ENCODE measurements around the gene ZNF503.

ZNF503 gene

DNA sequence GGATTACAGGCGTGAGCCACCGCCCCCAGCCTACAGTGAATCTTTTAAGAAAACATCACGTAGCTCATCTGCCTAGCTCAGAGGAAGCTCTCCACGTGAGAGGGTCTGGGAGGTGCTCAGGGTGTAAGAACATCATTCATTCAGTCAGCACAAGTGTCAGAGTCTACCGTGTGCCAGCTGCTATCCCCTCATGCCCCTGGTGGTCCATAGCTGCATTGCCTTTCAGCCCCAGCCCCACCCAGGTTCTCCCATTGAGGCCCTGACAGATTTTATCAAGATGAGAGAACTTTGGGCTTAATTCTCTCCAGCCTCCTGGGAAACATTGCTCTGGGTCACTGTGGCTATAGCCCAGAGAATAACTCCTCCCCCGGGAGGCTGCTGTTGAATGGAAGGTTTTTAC lies 45.1 kb downstream of the ZNF503 start:
- no peak for DNase-seq (ENCODE audit: low read depth)
- H3K4me3 ChIP-seq (ENCODE audit: control insufficient read depth, low read depth, low read length): no peak overlapping the region
- TF ChIP-seq, protein P1, sequence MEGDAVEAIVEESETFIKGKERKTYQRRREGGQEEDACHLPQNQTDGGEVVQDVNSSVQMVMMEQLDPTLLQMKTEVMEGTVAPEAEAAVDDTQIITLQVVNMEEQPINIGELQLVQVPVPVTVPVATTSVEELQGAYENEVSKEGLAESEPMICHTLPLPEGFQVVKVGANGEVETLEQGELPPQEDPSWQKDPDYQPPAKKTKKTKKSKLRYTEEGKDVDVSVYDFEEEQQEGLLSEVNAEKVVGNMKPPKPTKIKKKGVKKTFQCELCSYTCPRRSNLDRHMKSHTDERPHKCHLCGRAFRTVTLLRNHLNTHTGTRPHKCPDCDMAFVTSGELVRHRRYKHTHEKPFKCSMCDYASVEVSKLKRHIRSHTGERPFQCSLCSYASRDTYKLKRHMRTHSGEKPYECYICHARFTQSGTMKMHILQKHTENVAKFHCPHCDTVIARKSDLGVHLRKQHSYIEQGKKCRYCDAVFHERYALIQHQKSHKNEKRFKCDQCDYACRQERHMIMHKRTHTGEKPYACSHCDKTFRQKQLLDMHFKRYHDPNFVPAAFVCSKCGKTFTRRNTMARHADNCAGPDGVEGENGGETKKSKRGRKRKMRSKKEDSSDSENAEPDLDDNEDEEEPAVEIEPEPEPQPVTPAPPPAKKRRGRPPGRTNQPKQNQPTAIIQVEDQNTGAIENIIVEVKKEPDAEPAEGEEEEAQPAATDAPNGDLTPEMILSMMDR (conservative IDR thresholded peaks at IDR 0.05; ENCODE audit: control insufficient read depth, insufficient read depth, low read depth, low read length): no peak

DNA sequence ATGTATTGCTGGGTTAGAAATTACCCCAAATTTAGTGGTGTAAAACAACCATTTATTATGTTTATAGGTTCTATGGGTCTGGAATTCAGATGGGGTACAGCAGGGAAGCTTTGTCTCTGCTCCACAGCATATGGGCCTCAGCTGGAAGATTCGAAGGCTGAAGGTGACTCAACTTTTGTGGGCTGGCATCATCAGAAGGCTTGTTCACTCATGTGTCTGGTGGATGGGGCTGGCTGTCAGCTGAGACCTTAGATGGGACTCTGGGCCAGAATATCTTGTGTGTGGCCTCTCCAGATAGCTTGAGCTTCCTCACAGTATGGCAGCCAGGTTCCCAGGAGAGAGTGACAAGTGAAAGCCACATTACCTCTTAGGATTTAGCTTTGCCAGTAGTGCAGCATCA lies 45.9 kb downstream of the ZNF503 start:
- TF ChIP-seq, protein P1 (conservative IDR thresholded peaks at IDR 0.05; ENCODE audit: control insufficient read depth, insufficient read depth, low read depth, low read length): no peak
- no peak overlapping the region for H3K4me3 ChIP-seq (ENCODE audit: control insufficient read depth, low read depth, low read length)
- DNase-seq (ENCODE audit: low read depth): peak; percentile 34

DNA sequence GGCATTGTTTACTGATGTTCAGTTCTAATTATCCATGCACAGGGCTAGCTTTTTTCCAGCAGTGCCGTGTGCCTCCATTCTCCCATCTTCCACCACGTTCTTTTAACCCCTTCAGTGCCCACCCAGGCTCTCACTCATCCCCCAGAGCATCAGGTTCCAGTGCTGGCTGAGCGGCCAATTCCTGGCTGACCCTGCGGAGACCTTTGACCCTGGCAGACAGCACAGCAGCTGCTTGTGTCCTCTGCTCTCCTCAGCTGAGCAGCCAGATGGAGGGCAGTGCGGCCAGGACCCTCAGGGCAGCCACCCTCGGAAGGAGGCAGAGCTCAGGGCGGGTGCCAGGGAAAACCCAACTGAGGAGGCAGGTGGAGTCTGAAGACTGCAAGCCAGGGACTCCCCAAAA lies 48.4 kb downstream of the ZNF503 start:
- TF ChIP-seq, protein P1 (conservative IDR thresholded peaks at IDR 0.05; ENCODE audit: control insufficient read depth, insufficient read depth, low read depth, low read length): no peak
- no peak for DNase-seq (ENCODE audit: low read depth)
- H3K4me3 ChIP-seq (ENCODE audit: control insufficient read depth, low read depth, low read length): no peak overlapping the region

DNA sequence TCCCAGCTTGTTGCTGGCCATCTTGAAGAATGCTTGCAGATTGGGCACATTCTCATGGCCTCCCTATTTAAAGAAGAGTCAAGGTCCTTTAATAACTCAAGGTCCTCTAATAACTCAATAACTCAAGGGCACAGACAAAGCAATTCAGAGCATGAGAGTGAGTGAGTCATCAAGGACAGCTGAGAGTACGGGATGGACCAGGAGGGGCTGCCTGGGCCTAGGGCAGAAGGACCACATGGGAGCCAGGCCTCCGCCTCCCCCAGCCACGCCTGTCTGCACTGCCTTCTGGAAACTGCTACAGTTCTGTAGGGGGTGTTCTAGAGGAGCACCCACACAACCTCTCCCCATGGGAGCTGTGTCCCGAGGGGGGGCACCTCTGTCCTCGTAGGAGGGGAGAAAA lies 48.9 kb downstream of the ZNF503 start:
- TF ChIP-seq, protein P1 (conservative IDR thresholded peaks at IDR 0.05; ENCODE audit: control insufficient read depth, insufficient read depth, low read depth, low read length): no peak
- no peak overlapping the region for H3K4me3 ChIP-seq (ENCODE audit: control insufficient read depth, low read depth, low read length)
- peak; percentile 15 for DNase-seq (ENCODE audit: low read depth)

DNA sequence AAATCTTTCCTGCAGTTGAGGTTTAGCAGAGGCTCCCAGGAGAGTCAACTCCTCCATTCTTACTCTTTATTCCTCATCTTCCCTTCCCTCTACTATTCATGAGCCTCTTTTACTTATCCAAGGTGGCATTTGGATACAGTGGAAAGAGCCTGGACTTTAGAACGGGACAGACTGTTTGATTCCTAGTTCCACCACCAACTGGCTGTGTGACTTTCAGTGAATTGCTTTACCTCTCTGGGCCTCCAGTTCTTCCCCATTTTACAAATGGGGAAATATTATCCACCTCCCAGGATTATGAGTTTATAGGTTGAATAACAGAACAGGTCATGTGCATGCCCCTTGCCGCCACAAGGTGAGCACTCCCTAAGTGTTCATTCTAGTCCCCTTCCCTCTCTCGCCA lies 49.9 kb downstream of the ZNF503 start:
- no peak overlapping the region for H3K4me3 ChIP-seq (ENCODE audit: control insufficient read depth, low read depth, low read length)
- TF ChIP-seq, protein P1 (conservative IDR thresholded peaks at IDR 0.05; ENCODE audit: control insufficient read depth, insufficient read depth, low read depth, low read length): no peak

DNA sequence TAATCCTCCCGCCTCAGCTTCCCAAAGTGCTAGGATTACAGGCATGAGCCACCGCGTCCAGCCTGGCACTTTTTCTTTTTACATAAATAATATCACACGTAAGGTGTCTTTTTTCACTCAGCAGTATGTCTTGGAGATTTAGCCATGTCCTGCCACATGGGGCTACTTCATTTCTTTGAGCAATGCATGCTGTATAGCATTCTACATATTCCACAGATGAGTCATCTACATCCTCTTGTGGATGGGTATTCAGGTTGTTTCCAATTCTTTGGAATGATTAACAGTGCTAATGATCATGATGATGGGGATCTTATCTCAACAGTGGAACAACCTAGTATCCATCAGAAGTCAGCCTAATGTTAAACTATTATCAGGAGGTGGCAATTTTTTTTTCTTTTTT lies 50.8 kb downstream of the ZNF503 start:
- TF ChIP-seq, protein P1 (conservative IDR thresholded peaks at IDR 0.05; ENCODE audit: control insufficient read depth, insufficient read depth, low read depth, low read length): peak; percentile 8
- peak; percentile 44 for DNase-seq (ENCODE audit: low read depth)

More for the DNA sequence above, 49.9 kb downstream of the ZNF503 start:
- DNase-seq (ENCODE audit: low read depth): no peak

More for the DNA sequence above, 50.8 kb downstream of the ZNF503 start:
- no peak overlapping the region for H3K4me3 ChIP-seq (ENCODE audit: control insufficient read depth, low read depth, low read length)

Measured in fibroblast of mammary gland (primary cell).